HCT116 (cell line): ENCODE results near the gene PHLPP2.

ENCODE experiments used
- ATF3 ChIP-seq: IDR thresholded peaks from 2 replicates; pipeline ENCODE4 v1.6.1; 2012
- CEBPB ChIP-seq: IDR thresholded peaks from 2 replicates; pipeline ENCODE4 v1.6.1; 2012; ENCODE audit warnings: low read depth
- CTCF ChIP-seq, 3 experiments: fragments of 200-600 bp in 1 of 3; sonication (generic) in 1 of 3; IDR thresholded peaks in 2 of 3; conservative IDR thresholded peaks in 1 of 3; 2 replicates each; pipeline ENCODE4 v1.5.1; 2012 to 2017; ENCODE audit warnings: low read depth in 2 of 3, low read length in 2 of 3, antibody characterized with exemption in 1 of 3, borderline replicate concordance in 1 of 3, control low read depth in 1 of 3, mild to moderate bottlenecking in 1 of 3, mixed read lengths in 1 of 3, mixed run types in 1 of 3, moderate library complexity in 1 of 3; ENCODE audit not compliant: insufficient read depth in 1 of 3
- EZH2phosphoT487 ChIP-seq: fragments of 200-600 bp; IDR thresholded peaks from 2 replicates; pipeline ENCODE4 v1.6.1; 2018; ENCODE audit warnings: antibody characterized with exemption, borderline replicate concordance
- FOSL1 ChIP-seq: IDR thresholded peaks from 2 replicates; pipeline ENCODE4 v1.6.1; 2012; ENCODE audit warnings: low read depth
- MAX ChIP-seq: IDR thresholded peaks from 2 replicates; pipeline ENCODE4 v1.6.1; 2012
- POLR2AphosphoS5 ChIP-seq: IDR thresholded peaks from 2 replicates; pipeline ENCODE4 v1.6.1; 2011; ENCODE audit warnings: mild to moderate bottlenecking, low read depth, low read length, moderate library complexity
- SIN3A ChIP-seq: IDR thresholded peaks from 2 replicates; pipeline ENCODE4 v1.6.1; 2012; ENCODE audit warnings: low read depth
- YY1 ChIP-seq: IDR thresholded peaks from 2 replicates; pipeline ENCODE4 v1.6.1; 2011; ENCODE audit warnings: low read length, low read depth, moderate library complexity, mild to moderate bottlenecking; ENCODE audit not compliant: insufficient replicate concordance; ENCODE audit errors: extremely low read depth
- ZNF274 ChIP-seq: fragments of 200-500 bp; sonication (Bioruptor generic); IDR thresholded peaks from 2 replicates; pipeline ENCODE4 v1.6.1; 2014; ENCODE audit warnings: mild to moderate bottlenecking, low read depth, low read length, inconsistent platforms
- TF ChIP-seq, protein P1 (sequence below): IDR thresholded peaks from 2 replicates; pipeline ENCODE4 v1.6.1; 2011; ENCODE audit warnings: mild to moderate bottlenecking, low read length, moderate library complexity; ENCODE audit not compliant: insufficient replicate concordance; ENCODE audit errors: extremely low read depth

GRCh38 chr16:71648162-71648561 lies 76.3 kb downstream of the PHLPP2 start:
- TF ChIP-seq CTCF (IDR thresholded peaks at IDR 0.05 in 2 of 3, conservative IDR thresholded peaks at IDR 0.05 in 1 of 3; ENCODE audit: borderline replicate concordance in 1 of 3, insufficient read depth in 1 of 3, low read depth in 2 of 3, low read length in 2 of 3) (no peak), POLR2AphosphoS5 (no peak), SIN3A (no peak), FOSL1 (no peak), ZNF274 (no peak), MAX (no peak), ATF3 (no peak), EZH2phosphoT487 (no peak), YY1 (no peak), CEBPB (no peak)
- TF ChIP-seq, protein P1, sequence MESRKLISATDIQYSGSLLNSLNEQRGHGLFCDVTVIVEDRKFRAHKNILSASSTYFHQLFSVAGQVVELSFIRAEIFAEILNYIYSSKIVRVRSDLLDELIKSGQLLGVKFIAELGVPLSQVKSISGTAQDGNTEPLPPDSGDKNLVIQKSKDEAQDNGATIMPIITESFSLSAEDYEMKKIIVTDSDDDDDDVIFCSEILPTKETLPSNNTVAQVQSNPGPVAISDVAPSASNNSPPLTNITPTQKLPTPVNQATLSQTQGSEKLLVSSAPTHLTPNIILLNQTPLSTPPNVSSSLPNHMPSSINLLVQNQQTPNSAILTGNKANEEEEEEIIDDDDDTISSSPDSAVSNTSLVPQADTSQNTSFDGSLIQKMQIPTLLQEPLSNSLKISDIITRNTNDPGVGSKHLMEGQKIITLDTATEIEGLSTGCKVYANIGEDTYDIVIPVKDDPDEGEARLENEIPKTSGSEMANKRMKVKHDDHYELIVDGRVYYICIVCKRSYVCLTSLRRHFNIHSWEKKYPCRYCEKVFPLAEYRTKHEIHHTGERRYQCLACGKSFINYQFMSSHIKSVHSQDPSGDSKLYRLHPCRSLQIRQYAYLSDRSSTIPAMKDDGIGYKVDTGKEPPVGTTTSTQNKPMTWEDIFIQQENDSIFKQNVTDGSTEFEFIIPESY = no peak
